HG03280 (cell line): ENCODE results near the gene GOLGA5.

ENCODE experiments used
- ATAC-seq: cut with Tn5 transposase; IDR thresholded peaks from one replicate; pipeline ENCODE4 v1.9.1; 2021; ENCODE audit warnings: mild to moderate bottlenecking, moderate library complexity; ENCODE audit not compliant: unreplicated experiment

The GOLGA5 gene

DNA sequence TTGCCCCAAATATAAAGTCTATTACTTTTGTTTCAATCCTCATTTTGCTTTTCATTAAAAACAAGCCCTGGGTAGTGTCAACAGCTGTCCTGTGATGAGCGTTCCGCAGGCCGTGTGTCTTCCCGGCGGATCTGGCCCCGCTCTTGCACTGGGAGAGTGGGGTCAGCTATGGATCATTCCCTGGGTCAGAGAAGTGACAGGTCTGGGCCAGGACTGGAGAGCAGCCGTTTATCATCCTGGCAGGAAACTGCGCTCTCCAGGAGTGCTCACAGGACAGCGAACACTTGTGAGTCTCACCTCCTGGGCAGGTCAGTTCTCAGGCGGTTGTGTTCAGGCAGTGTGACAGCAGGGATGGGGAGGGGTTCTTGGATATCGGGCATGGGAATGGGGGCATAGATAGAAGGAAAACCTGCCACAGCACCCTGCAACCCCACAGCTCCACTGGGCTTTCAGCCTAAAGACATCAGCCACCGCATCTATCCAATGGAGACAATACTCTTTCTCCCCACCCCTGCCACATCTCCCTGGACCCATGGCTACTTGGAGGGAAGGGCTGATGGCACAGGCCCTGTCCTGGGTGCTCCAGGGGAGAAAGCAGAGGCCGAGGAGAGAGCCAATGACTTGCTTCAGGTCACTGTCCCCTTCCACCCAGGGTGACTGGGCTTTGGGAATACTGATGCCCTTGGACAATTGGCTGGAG, 81.0 kb downstream of the GOLGA5 start:
- no peak for ATAC-seq

GRCh38 chr14:92877757-92878431, 83.8 kb downstream of the GOLGA5 start:
- ATAC-seq, result no peak

DNA sequence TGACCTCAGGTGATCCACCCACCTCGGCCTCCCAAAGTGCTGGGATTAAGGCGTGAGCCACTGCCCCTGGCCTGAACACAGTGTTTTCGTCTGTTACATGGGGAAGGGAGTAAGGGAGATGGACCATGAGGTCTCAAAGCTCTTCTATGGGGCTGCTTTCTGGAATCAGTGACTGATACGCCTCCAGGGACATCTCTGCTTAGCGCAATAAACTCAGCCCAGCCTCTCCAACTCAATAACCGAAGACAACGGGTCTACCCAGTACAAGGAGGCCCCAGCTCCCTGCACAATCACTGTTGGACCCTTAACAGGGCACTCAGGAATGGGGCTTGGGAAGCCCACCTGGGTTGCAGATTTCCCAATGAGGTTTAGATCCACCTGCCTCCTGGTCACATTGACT, 86.2 kb downstream of the GOLGA5 start:
- ATAC-seq, result no peak

- no peak for ATAC-seq
These were observed 86.7 kb downstream of the GOLGA5 start for GRCh38 chr14:92880851-92881250.

GRCh38 chr14:92883066-92883465, 89.0 kb downstream of the GOLGA5 start:
- ATAC-seq, result no peak

DNA sequence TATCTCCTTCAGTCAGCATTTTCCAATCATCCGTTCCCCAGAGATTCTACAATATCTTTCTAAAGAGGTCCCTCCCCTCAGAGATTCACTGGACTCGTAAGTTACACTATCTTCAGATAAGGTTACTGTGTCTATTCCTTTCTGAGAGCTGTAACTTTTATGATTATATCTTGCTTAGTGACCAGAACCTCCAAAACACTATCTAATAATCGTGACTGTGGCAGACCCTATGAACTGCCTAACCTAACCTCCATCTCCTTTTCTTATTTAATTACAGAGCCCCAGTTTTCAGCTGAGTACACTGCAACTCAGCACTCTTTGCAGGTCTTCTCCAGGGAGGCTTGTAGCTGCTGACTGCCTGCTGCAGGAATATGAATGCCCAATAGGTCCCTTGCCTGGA, 90.3 kb downstream of the GOLGA5 start:
- ATAC-seq, result no peak

- ATAC-seq, result no peak
These were observed 91.4 kb downstream of the GOLGA5 start for GRCh38 chr14:92885279-92886061.

GRCh38 chr14:92886337-92886736, 92.2 kb downstream of the GOLGA5 start:
- ATAC-seq, result no peak

DNA sequence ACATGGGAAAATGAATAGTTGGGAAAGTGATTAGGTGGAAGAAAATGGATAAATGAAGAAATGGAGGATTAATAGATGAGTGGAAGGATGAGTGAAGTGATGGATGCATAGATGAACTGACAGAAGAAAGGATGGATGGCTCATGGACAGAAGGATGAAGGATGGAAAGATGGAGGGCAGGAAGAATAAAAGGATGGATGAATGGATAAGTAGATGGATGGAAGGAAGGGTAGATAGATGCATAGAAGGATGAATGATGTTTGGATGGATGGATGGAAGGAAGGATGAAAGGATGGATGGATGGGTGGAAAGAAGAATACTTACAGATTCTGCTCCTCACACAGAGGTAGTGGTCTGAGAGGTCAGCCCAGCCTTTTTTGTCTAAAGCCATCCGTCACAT, 93.1 kb downstream of the GOLGA5 start:
- no peak for ATAC-seq

DNA sequence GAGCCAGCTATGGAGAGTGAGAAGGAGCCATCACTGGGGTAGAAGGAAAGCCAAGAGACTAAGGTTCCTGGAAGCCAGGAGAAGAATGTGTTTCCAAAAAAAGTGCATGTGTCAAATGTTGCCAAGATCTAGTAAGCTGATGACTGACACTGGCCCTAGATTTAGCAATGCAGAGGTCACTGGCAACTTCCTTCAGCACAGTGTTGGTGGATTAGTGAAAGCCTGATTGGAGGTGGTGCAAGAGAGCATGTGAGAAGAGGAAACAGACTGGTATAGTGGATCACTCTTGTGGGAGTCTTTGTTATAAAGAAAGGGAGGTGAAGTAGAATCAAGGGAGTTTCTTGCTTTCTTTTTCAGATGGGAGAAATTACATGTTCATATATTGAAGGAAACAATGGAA, 94.8 kb downstream of the GOLGA5 start:
- ATAC-seq, result no peak
